Activated naive CD8-positive, alpha-beta T cell treated with anti-CD3 and anti-CD28 coated beads, Interleukin-2, amount 10 ng/mL, durations not matched to agents 7 days and 5 days (primary cell): Measurements from ENCODE around the gene MTRR. TPM values are rescaled to one million over a fixed set of nuclear protein-coding genes. Genes with fewer than 3 reads are reported as not detected.

Experiments
- ATAC-seq: fragments of 150-1000 bp; cut with Tn5 transposase; one replicate; pipeline ENCODE4 v1.10.0; 2021; ENCODE audit warnings: low read depth, moderate library complexity
- POLR2A ChIA-PET: fragments of 350-600 bp; sonication (Branson Sonifier 250); formaldehyde crosslinking; loops from one replicate; lab custom pipeline; 2021; ENCODE audit warnings: antibody characterized with exemption; lab: Charles Lee
- DNase-seq: peaks from one replicate; pipeline ENCODE4 v3.0.0; 2021
- H3K27ac Mint-ChIP-seq: one replicate; pipeline ENCODE4 v1.8.0; 2022; ENCODE audit warnings: mild to moderate bottlenecking, mixed read lengths
- H3K27me3 Mint-ChIP-seq: one replicate; pipeline ENCODE4 v1.8.0; 2022; ENCODE audit warnings: mild to moderate bottlenecking, moderate library complexity, mixed read lengths
- H3K36me3 Mint-ChIP-seq: one replicate; pipeline ENCODE4 v1.8.0; 2021; ENCODE audit warnings: mild to moderate bottlenecking, mixed read lengths
- H3K4me1 Mint-ChIP-seq: one replicate; pipeline ENCODE4 v1.8.0; 2021; ENCODE audit warnings: mixed read lengths
- H3K4me3 Mint-ChIP-seq: one replicate; pipeline ENCODE4 v1.8.0; 2022; ENCODE audit warnings: mild to moderate bottlenecking, moderate library complexity, mixed read lengths
- H3K9me3 Mint-ChIP-seq: one replicate; pipeline ENCODE4 v1.8.0; 2021; ENCODE audit warnings: mixed read lengths
- total RNA-seq, 2 experiments: library from RNA; stranded (reverse); gene quantifications; one replicate each; pipeline ENCODE4 v1.2.3, GENCODE V29; 2021

Gene MTRR
- 10 to 100 TPM; 56.3 to 57.0 TPM for total RNA-seq

GRCh38 chr5:7868773-7869473 lies at the start of gene MTRR, which contains the start of gene FASTKD3:
TSS of gene MTRR (plus strand) at chr5:7869148. CDS start at chr5:7870795, 1,647 bp downstream.
TSS of gene FASTKD3 (minus strand) at chr5:7869031. CDS start at chr5:7868083, 948 bp downstream.
- peaks cover 24% of the 10 kb centered on the region for H3K36me3 Mint-ChIP-seq
- DNase-seq: peak; percentile 89
- ATAC-seq: peak; percentile 100
- H3K4me3 Mint-ChIP-seq: peak within 1 kb of the TSS; percentile 92
- peak within 1 kb of the TSS; percentile 82 for H3K27ac Mint-ChIP-seq
- H3K4me1 Mint-ChIP-seq: peaks cover 57% of the 10 kb centered on the region
- no peaks in the 10 kb centered on the region for H3K27me3 Mint-ChIP-seq
- H3K9me3 Mint-ChIP-seq: no peaks in the 10 kb centered on the region
- POLR2A ChIA-PET: interaction anchor here (1.0 to 1.8 kb wide), 7 partner anchors 9 to 19 kb away, joined by 3 to 11 read pairs (median 3); no protein-coding TSS in a partner anchor

- Mint-ChIP-seq H3K4me3 (no peak overlapping the region), H3K4me1 (no peaks in the 10 kb centered on the region)
- POLR2A ChIA-PET: no interaction called here
Observed at GRCh38 chr5:7822449-7822848, 46.5 kb upstream of the MTRR start.

GRCh38 chr5:7823594-7823993 lies 45.4 kb upstream of the MTRR start:
- POLR2A ChIA-PET: no interaction called here
- Mint-ChIP-seq H3K27ac (no peak overlapping the region), H3K9me3 (no peaks in the 10 kb centered on the region), H3K36me3 (no peaks in the 10 kb centered on the region), H3K27me3 (peaks cover 9% of the 10 kb centered on the region), H3K4me3 (no peak overlapping the region), H3K4me1 (no peaks in the 10 kb centered on the region)
- no peak for ATAC-seq
- no peak for DNase-seq

More at GRCh38 chr5:7822449-7822848, 46.5 kb upstream of the MTRR start:
- ATAC-seq (no peak), DNase-seq (no peak)
- no peak overlapping the region for H3K27ac Mint-ChIP-seq
- no peaks in the 10 kb centered on the region for H3K36me3 Mint-ChIP-seq
- H3K27me3 Mint-ChIP-seq: peaks cover 9% of the 10 kb centered on the region
- H3K9me3 Mint-ChIP-seq: no peaks in the 10 kb centered on the region

GRCh38 chr5:7824995-7825394 lies 44.0 kb upstream of the MTRR start:
- DNase-seq (no peak), ATAC-seq (no peak)
- Mint-ChIP-seq H3K27me3 (peaks cover 9% of the 10 kb centered on the region), H3K9me3 (no peaks in the 10 kb centered on the region), H3K27ac (no peak overlapping the region), H3K36me3 (no peaks in the 10 kb centered on the region), H3K4me1 (no peaks in the 10 kb centered on the region), H3K4me3 (no peak overlapping the region)
- POLR2A ChIA-PET: no interaction called here

DNA sequence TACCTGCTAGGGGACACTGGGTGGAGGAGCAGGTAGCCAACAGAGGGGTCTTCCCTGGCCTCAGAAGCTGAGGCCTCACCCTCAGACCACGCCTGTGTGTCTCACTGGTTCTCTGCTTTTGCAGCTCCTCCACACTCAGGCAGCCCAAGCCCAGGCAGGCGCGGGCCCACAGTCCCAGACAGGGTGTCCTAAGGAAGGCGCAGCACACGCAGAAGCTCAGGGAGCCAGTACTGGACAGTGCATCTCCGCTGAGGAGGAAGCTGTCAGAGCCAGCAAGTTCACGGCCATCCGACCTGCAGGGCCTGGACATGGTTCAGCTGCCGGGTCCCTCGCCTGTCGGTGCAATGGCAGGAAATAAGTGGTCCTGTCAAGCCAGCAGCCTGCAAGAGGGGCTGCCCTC lies 43.3 kb upstream of the MTRR start:
- POLR2A ChIA-PET: no interaction called here

GRCh38 chr5:7827610-7828009 lies 41.3 kb upstream of the MTRR start:
- no peak for ATAC-seq

More for the DNA sequence above, 43.3 kb upstream of the MTRR start:
- Mint-ChIP-seq H3K27ac (no peak overlapping the region), H3K9me3 (no peaks in the 10 kb centered on the region), H3K36me3 (no peaks in the 10 kb centered on the region), H3K4me3 (no peak overlapping the region), H3K4me1 (no peaks in the 10 kb centered on the region), H3K27me3 (peaks cover 9% of the 10 kb centered on the region)
- ATAC-seq (no peak), DNase-seq (no peak)

GRCh38 chr5:7828269-7828668 lies 40.7 kb upstream of the MTRR start:
- DNase-seq (no peak), ATAC-seq (no peak)
- POLR2A ChIA-PET: no interaction called here
- Mint-ChIP-seq H3K4me3 (no peak overlapping the region), H3K4me1 (no peaks in the 10 kb centered on the region), H3K27me3 (peaks cover 5% of the 10 kb centered on the region), H3K9me3 (no peaks in the 10 kb centered on the region), H3K36me3 (no peaks in the 10 kb centered on the region), H3K27ac (no peak overlapping the region)

More at GRCh38 chr5:7827610-7828009, 41.3 kb upstream of the MTRR start:
- Mint-ChIP-seq H3K9me3 (no peaks in the 10 kb centered on the region), H3K27me3 (peaks cover 6% of the 10 kb centered on the region), H3K36me3 (no peaks in the 10 kb centered on the region), H3K27ac (no peak overlapping the region), H3K4me1 (no peaks in the 10 kb centered on the region), H3K4me3 (no peak overlapping the region)
- no peak for DNase-seq
- POLR2A ChIA-PET: no interaction called here

- no peak for ATAC-seq
- H3K27me3 Mint-ChIP-seq: peaks cover 12% of the 10 kb centered on the region
- H3K9me3 Mint-ChIP-seq: no peaks in the 10 kb centered on the region
- no peak overlapping the region for H3K27ac Mint-ChIP-seq
- H3K36me3 Mint-ChIP-seq: no peaks in the 10 kb centered on the region
- POLR2A ChIA-PET: no interaction called here
- H3K4me3 Mint-ChIP-seq: no peak overlapping the region
- DNase-seq: no peak
- H3K4me1 Mint-ChIP-seq: no peaks in the 10 kb centered on the region
Observed at GRCh38 chr5:7834982-7835381, 34.0 kb upstream of the MTRR start.

- no peak for DNase-seq
- Mint-ChIP-seq H3K9me3 (no peaks in the 10 kb centered on the region), H3K4me3 (no peak overlapping the region), H3K4me1 (no peaks in the 10 kb centered on the region), H3K27me3 (peaks cover 8% of the 10 kb centered on the region), H3K27ac (no peak overlapping the region), H3K36me3 (no peaks in the 10 kb centered on the region)
- no peak for ATAC-seq
- POLR2A ChIA-PET: no interaction called here
Observed at GRCh38 chr5:7837403-7837802, 31.5 kb upstream of the MTRR start.

GRCh38 chr5:7842531-7842930 lies 26.4 kb upstream of the MTRR start:
- H3K27ac Mint-ChIP-seq: no peak overlapping the region
- peaks cover 22% of the 10 kb centered on the region for H3K27me3 Mint-ChIP-seq
- POLR2A ChIA-PET: no interaction called here
- no peaks in the 10 kb centered on the region for H3K4me1 Mint-ChIP-seq
- H3K36me3 Mint-ChIP-seq: no peaks in the 10 kb centered on the region
- no peaks in the 10 kb centered on the region for H3K9me3 Mint-ChIP-seq
- DNase-seq: no peak
- no peak for ATAC-seq
- no peak overlapping the region for H3K4me3 Mint-ChIP-seq

DNA sequence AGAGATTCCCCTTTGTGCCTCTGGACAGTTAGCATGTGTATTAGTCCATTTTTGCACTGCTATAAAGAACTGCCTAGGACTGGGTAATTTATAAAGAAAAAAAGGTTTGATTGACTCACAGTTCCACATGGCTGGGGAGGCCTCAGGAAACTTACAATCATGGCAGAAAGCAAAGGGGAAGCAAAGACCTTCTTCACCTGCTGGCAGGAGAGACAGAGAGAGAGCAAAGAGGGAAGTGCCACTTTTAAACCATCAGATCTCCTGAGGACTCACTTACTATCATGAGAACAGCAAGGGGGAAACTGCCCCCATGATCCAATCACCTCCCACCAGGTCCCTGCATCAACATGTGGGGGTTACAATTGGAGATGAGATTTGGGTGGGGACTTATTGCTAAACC lies 24.0 kb upstream of the MTRR start:
- no peak for ATAC-seq
- Mint-ChIP-seq H3K36me3 (no peaks in the 10 kb centered on the region), H3K27ac (no peak overlapping the region), H3K9me3 (no peaks in the 10 kb centered on the region), H3K27me3 (peaks cover 42% of the 10 kb centered on the region), H3K4me1 (peaks cover 3% of the 10 kb centered on the region), H3K4me3 (no peak overlapping the region)
- no peak for DNase-seq
- POLR2A ChIA-PET: no interaction called here

DNA sequence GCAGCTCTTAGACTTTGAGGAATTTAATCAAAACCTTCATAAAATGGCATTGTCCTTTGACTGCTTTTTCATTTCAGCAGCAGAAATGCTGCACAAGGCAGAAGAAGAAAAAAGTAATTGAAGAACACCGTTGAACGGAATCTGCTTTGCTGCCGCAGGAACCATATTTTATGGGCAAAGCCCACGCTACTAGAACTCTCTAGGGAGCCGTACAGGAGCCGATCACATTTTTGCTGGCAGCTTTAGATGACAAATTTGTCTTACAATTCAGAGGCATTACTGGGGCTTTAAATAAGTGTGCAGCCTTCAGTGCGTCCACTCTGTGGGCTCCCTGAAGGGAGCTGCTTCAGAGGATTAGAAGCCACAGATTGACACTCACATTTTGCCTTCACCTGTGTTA lies 23.4 kb upstream of the MTRR start:
- no peaks in the 10 kb centered on the region for H3K36me3 Mint-ChIP-seq
- H3K4me1 Mint-ChIP-seq: peaks cover 4% of the 10 kb centered on the region
- POLR2A ChIA-PET: no interaction called here
- no peak overlapping the region for H3K4me3 Mint-ChIP-seq
- H3K27ac Mint-ChIP-seq: no peak overlapping the region
- ATAC-seq: no peak
- peaks cover 44% of the 10 kb centered on the region for H3K27me3 Mint-ChIP-seq
- no peaks in the 10 kb centered on the region for H3K9me3 Mint-ChIP-seq
- no peak for DNase-seq

DNA sequence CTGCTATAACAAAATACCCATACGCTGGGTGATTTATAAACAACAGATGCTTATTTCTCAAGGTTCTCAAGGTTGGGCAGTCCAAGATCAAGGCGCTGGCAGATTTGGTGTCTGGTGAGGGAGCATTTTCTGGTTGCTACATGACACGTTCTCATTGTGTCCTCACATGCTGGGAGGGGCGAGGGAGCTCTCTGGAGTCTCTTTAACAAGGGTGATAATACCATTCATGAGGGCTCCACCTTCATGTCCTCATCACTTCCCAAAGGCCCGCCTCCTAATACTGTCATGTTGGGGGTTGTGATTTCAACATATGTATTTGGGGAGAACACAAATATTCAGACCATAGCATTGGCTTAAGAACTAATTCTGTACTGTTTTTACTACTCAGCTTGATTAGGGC lies 22.6 kb upstream of the MTRR start:
- Mint-ChIP-seq H3K27ac (no peak overlapping the region), H3K36me3 (peaks cover 2% of the 10 kb centered on the region), H3K9me3 (no peaks in the 10 kb centered on the region), H3K4me1 (peaks cover 6% of the 10 kb centered on the region), H3K27me3 (peaks cover 47% of the 10 kb centered on the region), H3K4me3 (no peak overlapping the region)
- POLR2A ChIA-PET: no interaction called here
- ATAC-seq: no peak
- no peak for DNase-seq

DNA sequence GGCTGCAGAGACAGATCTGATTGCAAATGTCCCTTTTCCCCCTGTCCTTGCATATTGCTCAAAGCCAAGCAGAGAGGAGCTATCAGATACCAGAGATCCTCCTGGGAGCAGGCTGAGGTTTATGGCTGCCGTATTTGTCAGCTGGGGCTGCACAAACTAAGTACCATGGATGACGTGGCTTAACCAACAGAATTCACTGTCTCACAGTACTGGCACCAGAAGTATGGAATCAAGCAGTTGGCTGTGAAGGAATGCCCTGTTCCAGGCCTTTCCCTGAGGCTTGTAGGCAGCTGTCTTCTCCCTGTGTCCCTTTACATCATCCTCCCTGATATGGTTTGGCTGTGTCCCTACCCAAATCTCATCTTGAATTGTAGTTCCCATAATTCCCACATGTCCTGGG lies 20.7 kb upstream of the MTRR start:
- POLR2A ChIA-PET: no interaction called here
- H3K4me3 Mint-ChIP-seq: no peak overlapping the region
- no peak overlapping the region for H3K27ac Mint-ChIP-seq
- peaks cover 2% of the 10 kb centered on the region for H3K36me3 Mint-ChIP-seq
- H3K4me1 Mint-ChIP-seq: peaks cover 20% of the 10 kb centered on the region
- H3K9me3 Mint-ChIP-seq: peaks cover 2% of the 10 kb centered on the region
- H3K27me3 Mint-ChIP-seq: peaks cover 46% of the 10 kb centered on the region
- ATAC-seq (no peak), DNase-seq (no peak)
